Loucy (cell line): ENCODE results near the gene TMEM200B.

Experiments
- CTCF ChIP-seq: fragments of 200-600 bp; sonication (generic); conservative IDR thresholded peaks from 2 replicates; pipeline ENCODE4 v1.5.1; 2014; ENCODE audit warnings: mild to moderate bottlenecking, antibody characterized with exemption, low read length
- EZH2phosphoT487 ChIP-seq: fragments of 200-600 bp; IDR thresholded peaks from 2 replicates; pipeline ENCODE4 v1.6.1; 2018; ENCODE audit warnings: antibody characterized with exemption, mild to moderate bottlenecking, moderate library complexity, borderline replicate concordance

- TF ChIP-seq CTCF = no peak
- TF ChIP-seq EZH2phosphoT487 = no peak
These were observed 6.2 kb upstream of the TMEM200B start for GRCh38 chr1:29129916-29130315.
